GM12878 (cell line): Measurements from ENCODE around the gene PTPRD. TPM values are rescaled to one million over a fixed set of nuclear protein-coding genes. Genes with fewer than 3 reads are reported as not detected.

ENCODE experiments used
- ATAC-seq: fragments of 200-7000 bp; cut with Tn5 transposase; 3 replicates; pipeline ENCODE4 v1.9.1; 2020; ENCODE audit warnings: mild to moderate bottlenecking, moderate library complexity
- BruUV-seq: library from RNA; stranded (reverse); fragments of 400-500 nt; replicated peaks from 2 replicates; lab custom pipeline; 2021; lab: Mats Ljungman, UMichigan
- CTCF ChIA-PET: fragments of 300-600 bp; sonication (Branson Sonifier 250); formaldehyde crosslinking; extraction: SDS; loops from one replicate; lab custom pipeline; 2021; ENCODE audit warnings: inconsistent platforms; lab: Yijun Ruan, JAX
- POLR2A ChIA-PET: fragments of 350-600 bp; formaldehyde crosslinking; extraction: SDS; loops from one replicate; lab custom pipeline; 2021; ENCODE audit warnings: inconsistent platforms; lab: Charles Lee
- RAD21 ChIA-PET: fragments of 300-600 bp; sonication (Branson Sonifier 250); formaldehyde crosslinking; loops from one replicate; lab custom pipeline; 2023; ENCODE audit warnings: antibody characterized with exemption; ENCODE audit not compliant: unreplicated experiment; lab: Charles Lee
- SMC1A ChIA-PET: fragments of 300-600 bp; sonication (Branson Sonifier 250); formaldehyde crosslinking; loops from one replicate; lab custom pipeline; 2023; ENCODE audit not compliant: unreplicated experiment, uncharacterized antibody; lab: Charles Lee
- DNase-seq: peaks from one replicate; pipeline ENCODE4 v3.0.0-alpha.2; 2011; ENCODE audit warnings: low read depth, low spot score
- FAIRE-seq: peaks from 3 replicates; lab custom pipeline; 2011; peaks lifted over from hg19 to GRCh38; lab: Jason Lieb, UNC
- H2AFZ ChIP-seq: 2 replicates; pipeline ENCODE4 v1.6.0; 2011; ENCODE audit warnings: low read depth, low read length, control low read depth; ENCODE audit not compliant: control insufficient read depth
- H3K27ac ChIP-seq: 2 replicates; pipeline ENCODE4 v1.5.1; 2011; ENCODE audit warnings: control low read depth; ENCODE audit not compliant: control insufficient read depth, insufficient read depth
- H3K27me3 ChIP-seq, 2 experiments: replicated peaks in 1 of 2; 2 replicates each; pipeline versions ENCODE4 v1.6.0 to v1.6.1; 2011; ENCODE audit warnings: low read length in 1 of 2; ENCODE audit not compliant: control insufficient read depth in 2 of 2, insufficient read depth in 2 of 2
- H3K36me3 ChIP-seq, 2 experiments: 2 replicates each; pipeline ENCODE4 v1.5.1; 2011; ENCODE audit warnings: low read length in 1 of 2; ENCODE audit not compliant: control insufficient read depth in 2 of 2, insufficient read depth in 2 of 2
- H3K4me1 ChIP-seq: 2 replicates; pipeline ENCODE4 v1.6.1; 2011; ENCODE audit warnings: mild to moderate bottlenecking, low read length, moderate library complexity, mixed read lengths; ENCODE audit not compliant: control insufficient read depth, insufficient read depth
- H3K4me2 ChIP-seq: 2 replicates; pipeline ENCODE4 v1.6.0; 2011; ENCODE audit warnings: control low read depth; ENCODE audit not compliant: control insufficient read depth, insufficient read depth
- H3K4me3 ChIP-seq: fragments of 200-600 bp; sonication (generic); 2 replicates; pipeline ENCODE4 v1.5.1; 2016
- H3K79me2 ChIP-seq: 2 replicates; pipeline ENCODE4 v1.6.0; 2011; ENCODE audit warnings: low read length; ENCODE audit not compliant: control insufficient read depth, insufficient read depth
- H3K9ac ChIP-seq: 2 replicates; pipeline ENCODE4 v1.8.0; 2011; ENCODE audit warnings: low read length, control low read depth, mixed read lengths; ENCODE audit not compliant: control insufficient read depth, insufficient read depth
- H3K9me3 ChIP-seq: replicated peaks from 3 replicates; pipeline ENCODE4 v1.5.1; 2011; ENCODE audit warnings: mild to moderate bottlenecking, low read length; ENCODE audit not compliant: control insufficient read depth, insufficient read depth
- H4K20me1 ChIP-seq: 2 replicates; pipeline ENCODE4 v1.6.0; 2011; ENCODE audit not compliant: control insufficient read depth, insufficient read depth
- MXI1 ChIP-seq: fragments of 150-350 bp; IDR thresholded peaks from 2 replicates; pipeline ENCODE4 v1.6.1; 2011; ENCODE audit warnings: low read depth, mild to moderate bottlenecking, inconsistent platforms, low read length, improper control_type of control experiment
- NBN ChIP-seq: fragments of 450-650 bp; IDR thresholded peaks from 2 replicates; pipeline ENCODE4 v1.6.1; 2016
- NFYA ChIP-seq: IDR thresholded peaks from 2 replicates; pipeline ENCODE4 v1.6.1; 2011; ENCODE audit warnings: low read depth, mild to moderate bottlenecking, low read length, improper control_type of control experiment, borderline replicate concordance
- SMAD1 ChIP-seq: fragments of 450-650 bp; IDR thresholded peaks from 2 replicates; pipeline ENCODE4 v1.6.1; 2018; ENCODE audit warnings: mild to moderate bottlenecking, low read depth; ENCODE audit not compliant: partially characterized antibody
- STAT3 ChIP-seq: IDR thresholded peaks from 2 replicates; pipeline ENCODE4 v1.6.1; 2011; ENCODE audit warnings: low read depth, low read length, improper control_type of control experiment
- WGBS: methylation state at CpG from one replicate; pipeline ENCODE4 v1.1.6; 2016; ENCODE audit warnings: low lambda C conversion rate; ENCODE audit not compliant: insufficient replicate concordance, insufficient coverage; ENCODE audit errors: missing lambda C conversion rate; 5-methylcytosine and 5-hydroxymethylcytosine counted together
- in situ Hi-C: fragments of 300-500 bp; cut with MboI; formaldehyde crosslinking; loops from 9 replicates; pipeline ENCODE4 v1.14.3; 2018; ENCODE audit warnings: mixed read lengths
- intact Hi-C: fragments of 100-400 bp; cut with micrococcal nuclease; formaldehyde crosslinking; loops from one replicate; pipeline ENCODE4 v1.14.2; 2022; ENCODE audit not compliant: unreplicated experiment
- polyA plus RNA-seq, 11 experiments: library from polyadenylated mRNA; depleted of rRNA in 4 of 11; unstranded in 6 of 11; stranded (reverse) in 5 of 11; fragments of >200 nt; fragmentation: Nextera tagmentation in 4 of 11; fragmentation: Illumina TruSeq in 1 of 11; extraction: Ambion mirVana in 4 of 11; extraction: Trizol in 1 of 11; gene quantifications; 1 replicate in 1 of 11; 2 replicates in 10 of 11; pipeline versions ENCODE4 v1.2.1 to v1.2.3, GENCODE V29; 2011 to 2016; ENCODE audit warnings: inconsistent platforms in 2 of 11, missing spikeins in 2 of 11, low read depth in 1 of 11
- total RNA-seq, 4 experiments: library from RNA; depleted of rRNA in 3 of 4; stranded (reverse); fragments of >200 nt in 3 of 4; fragmentation: Illumina TruSeq in 1 of 4; extraction: Trizol in 1 of 4; gene quantifications; 2 replicates each; pipeline versions ENCODE4 v1.2.1 to v1.2.3, GENCODE V29; 2013 to 2021
- TF ChIP-seq, protein P1 (sequence below): IDR thresholded peaks from 2 replicates; pipeline ENCODE4 v1.6.1; 2011; ENCODE audit warnings: borderline replicate concordance, low read depth, mild to moderate bottlenecking, moderate library complexity, mixed read lengths, low read length; ENCODE audit not compliant: insufficient read depth; ENCODE audit errors: extremely low read length
- TF ChIP-seq, protein P2 (sequence below): IDR thresholded peaks from 2 replicates; pipeline ENCODE4 v1.6.1; 2011; ENCODE audit warnings: low read depth, low read length, improper control_type of control experiment, borderline replicate concordance

PTPRD gene
- total and polyA plus RNA-seq, 10 of the 15 experiments (the other 5 are each of a cell fraction or from before 2014, with no cell fraction given), result under 0.01 to 0.05 (median 0.01) TPM; not detected in 7

DNA sequence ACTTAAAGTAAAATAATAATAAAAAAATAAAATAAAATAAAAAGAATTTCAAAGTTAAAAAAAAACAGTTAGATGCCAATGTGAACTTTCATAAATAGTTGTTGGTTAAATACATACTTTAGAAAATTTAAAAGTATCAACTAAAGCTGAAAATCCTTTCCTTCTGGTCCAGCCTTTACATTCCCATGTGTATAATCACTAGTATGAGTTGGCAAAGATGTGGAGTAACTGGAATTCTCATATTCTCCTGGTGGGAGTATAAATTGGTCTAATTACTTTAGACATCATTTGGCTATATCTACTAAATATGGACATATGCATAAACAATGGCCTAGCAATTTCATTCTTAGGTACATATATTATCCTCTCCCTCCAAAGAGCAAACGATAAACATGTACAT is 619.9 kb downstream of the PTPRD start (continued):
- TF ChIP-seq, protein P1, sequence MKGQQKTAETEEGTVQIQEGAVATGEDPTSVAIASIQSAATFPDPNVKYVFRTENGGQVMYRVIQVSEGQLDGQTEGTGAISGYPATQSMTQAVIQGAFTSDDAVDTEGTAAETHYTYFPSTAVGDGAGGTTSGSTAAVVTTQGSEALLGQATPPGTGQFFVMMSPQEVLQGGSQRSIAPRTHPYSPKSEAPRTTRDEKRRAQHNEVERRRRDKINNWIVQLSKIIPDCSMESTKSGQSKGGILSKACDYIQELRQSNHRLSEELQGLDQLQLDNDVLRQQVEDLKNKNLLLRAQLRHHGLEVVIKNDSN, result no peak
- TF ChIP-seq STAT3 (no peak), MXI1 (no peak), NFYA (no peak)
- TF ChIP-seq, protein P2, sequence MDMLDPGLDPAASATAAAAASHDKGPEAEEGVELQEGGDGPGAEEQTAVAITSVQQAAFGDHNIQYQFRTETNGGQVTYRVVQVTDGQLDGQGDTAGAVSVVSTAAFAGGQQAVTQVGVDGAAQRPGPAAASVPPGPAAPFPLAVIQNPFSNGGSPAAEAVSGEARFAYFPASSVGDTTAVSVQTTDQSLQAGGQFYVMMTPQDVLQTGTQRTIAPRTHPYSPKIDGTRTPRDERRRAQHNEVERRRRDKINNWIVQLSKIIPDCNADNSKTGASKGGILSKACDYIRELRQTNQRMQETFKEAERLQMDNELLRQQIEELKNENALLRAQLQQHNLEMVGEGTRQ, result no peak

DNA sequence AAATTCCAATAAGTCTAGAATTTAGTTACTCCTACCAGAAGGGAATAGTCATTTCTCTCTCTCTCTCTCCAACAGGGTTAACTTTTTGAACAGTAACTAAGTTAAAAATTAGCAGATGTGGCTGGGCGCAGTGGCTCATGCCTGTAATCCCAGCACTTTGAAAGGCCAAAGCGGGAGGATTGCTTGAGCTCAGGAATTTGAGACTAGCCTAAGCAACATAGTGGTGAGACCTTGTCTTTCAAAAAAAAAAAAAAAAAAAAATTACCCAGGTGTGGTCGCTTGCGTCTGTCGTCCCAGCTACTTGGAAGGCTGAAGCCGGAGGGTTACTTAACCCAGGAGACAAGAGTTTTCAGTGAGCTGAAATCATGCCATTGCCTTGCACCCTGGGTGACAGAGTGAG is 639.7 kb downstream of the PTPRD start:
- H3K27ac ChIP-seq, result no peak overlapping the region
- H3K79me2 ChIP-seq, result no peaks in the 10 kb centered on the region
- 47% methylated on average over 5 of the region's 6 CpGs for WGBS
- TF ChIP-seq NBN, result no peak
- TF ChIP-seq SMAD1, result no peak
- FAIRE-seq (no peak), ATAC-seq (no peak), DNase-seq (no peak)
- H4K20me1 ChIP-seq, result no peaks in the 10 kb centered on the region
- intact Hi-C loops (no loop called here), in situ Hi-C loops (no loop called here)
- no peaks in the 10 kb centered on the region for H3K4me1 ChIP-seq
- H3K9me3 ChIP-seq, result no peaks in the 10 kb centered on the region
- SMC1A ChIA-PET, result interaction anchor here (1.1 to 1.3 kb wide), 2 partner anchors 26 to 30 kb away, joined by 3 read pairs; no protein-coding TSS in a partner anchor
- H2AFZ ChIP-seq, result no peak overlapping the region
- H3K27me3 ChIP-seq, result no peaks in the 10 kb centered on the region
- no peaks in the 10 kb centered on the region for H3K36me3 ChIP-seq
- CTCF ChIA-PET, result interaction anchor here (0.7 to 2.0 kb wide), 2 partner anchors 30 to 369 kb away, joined by 3 to 5 read pairs; no protein-coding TSS in a partner anchor
- H3K9ac ChIP-seq, result no peak overlapping the region
- H3K4me3 ChIP-seq, result no peak overlapping the region
- H3K4me2 ChIP-seq, result no peak overlapping the region
- no TSS peak for BruUV-seq
- RAD21 ChIA-PET, result no interaction called here
- POLR2A ChIA-PET, result interaction anchor here (0.7 kb wide), 1 partner anchor 94 kb away, joined by 3 read pairs; no protein-coding TSS in a partner anchor
